Dendritic cell treated with granulocyte-macrophage colony-stimulating factor and Interleukin-4, amounts not matched to agents 40 ng/mL and 50 ng/mL, for 4 days (primary cell): ENCODE data around the gene DLG5.

Experiments used
- H3K27ac Mint-ChIP-seq: one replicate; pipeline ENCODE4 v1.8.0; 2022; ENCODE audit warnings: mild to moderate bottlenecking, mixed read lengths
- H3K27me3 Mint-ChIP-seq: one replicate; pipeline ENCODE4 v1.8.0; 2022; ENCODE audit warnings: mild to moderate bottlenecking, mixed read lengths
- H3K36me3 Mint-ChIP-seq: one replicate; pipeline ENCODE4 v1.8.0; 2022; ENCODE audit warnings: low read depth, mixed read lengths
- H3K4me1 Mint-ChIP-seq: one replicate; pipeline ENCODE4 v1.8.0; 2022; ENCODE audit warnings: low read depth, mixed read lengths
- H3K4me3 Mint-ChIP-seq: one replicate; pipeline ENCODE4 v1.8.0; 2022; ENCODE audit warnings: mild to moderate bottlenecking, moderate library complexity, mixed read lengths
- H3K9me3 Mint-ChIP-seq: one replicate; pipeline ENCODE4 v1.8.0; 2022; ENCODE audit warnings: mixed read lengths
- intact Hi-C: fragments of 100-400 bp; cut with micrococcal nuclease; formaldehyde crosslinking; loops from one replicate; pipeline ENCODE4 v1.15.0; 2022

The DLG5 gene

GRCh38 chr10:77962350-77963146 lies 36.0 kb upstream of the DLG5 start:
- H3K27me3 Mint-ChIP-seq, result peaks cover 2% of the 10 kb centered on the region
- no peak overlapping the region for H3K4me3 Mint-ChIP-seq
- intact Hi-C loops, result no loop called here
- no peaks in the 10 kb centered on the region for H3K36me3 Mint-ChIP-seq
- no peaks in the 10 kb centered on the region for H3K4me1 Mint-ChIP-seq
- peaks cover 9% of the 10 kb centered on the region for H3K9me3 Mint-ChIP-seq
- no peak overlapping the region for H3K27ac Mint-ChIP-seq

GRCh38 chr10:77961668-77962067 lies 35.1 kb upstream of the DLG5 start:
- intact Hi-C loops, result no loop called here
- no peak overlapping the region for H3K4me3 Mint-ChIP-seq
- no peaks in the 10 kb centered on the region for H3K36me3 Mint-ChIP-seq
- no peak overlapping the region for H3K27ac Mint-ChIP-seq
- H3K9me3 Mint-ChIP-seq, result peaks cover 9% of the 10 kb centered on the region
- H3K27me3 Mint-ChIP-seq, result peaks cover 3% of the 10 kb centered on the region
- H3K4me1 Mint-ChIP-seq, result no peaks in the 10 kb centered on the region

GRCh38 chr10:77960829-77961329 lies 34.3 kb upstream of the DLG5 start:
- Mint-ChIP-seq H3K27ac (no peak overlapping the region), H3K4me3 (no peak overlapping the region), H3K9me3 (peaks cover 9% of the 10 kb centered on the region), H3K4me1 (no peaks in the 10 kb centered on the region), H3K27me3 (peaks cover 1% of the 10 kb centered on the region), H3K36me3 (no peaks in the 10 kb centered on the region)
- intact Hi-C loops, result no loop called here

- no peak overlapping the region for H3K4me3 Mint-ChIP-seq
- no peaks in the 10 kb centered on the region for H3K36me3 Mint-ChIP-seq
- intact Hi-C loops, result no loop called here
- no peak overlapping the region for H3K27ac Mint-ChIP-seq
- peaks cover 1% of the 10 kb centered on the region for H3K27me3 Mint-ChIP-seq
- peaks cover 9% of the 10 kb centered on the region for H3K9me3 Mint-ChIP-seq
- H3K4me1 Mint-ChIP-seq, result no peaks in the 10 kb centered on the region
Observed at GRCh38 chr10:77959887-77960455, 33.4 kb upstream of the DLG5 start.

- Mint-ChIP-seq H3K4me1 (no peaks in the 10 kb centered on the region), H3K27me3 (peaks cover 3% of the 10 kb centered on the region), H3K9me3 (peaks cover 8% of the 10 kb centered on the region), H3K4me3 (no peak overlapping the region), H3K36me3 (no peaks in the 10 kb centered on the region), H3K27ac (no peak overlapping the region)
- intact Hi-C loops, result no loop called here
Observed at GRCh38 chr10:77959384-77959783, 32.8 kb upstream of the DLG5 start.

GRCh38 chr10:77955136-77955535 lies 28.6 kb upstream of the DLG5 start:
- H3K27me3 Mint-ChIP-seq, result peaks cover 3% of the 10 kb centered on the region
- intact Hi-C loops, result no loop called here
- no peaks in the 10 kb centered on the region for H3K4me1 Mint-ChIP-seq
- no peak overlapping the region for H3K27ac Mint-ChIP-seq
- no peaks in the 10 kb centered on the region for H3K36me3 Mint-ChIP-seq
- H3K9me3 Mint-ChIP-seq, result peaks cover 28% of the 10 kb centered on the region
- no peak overlapping the region for H3K4me3 Mint-ChIP-seq

GRCh38 chr10:77949167-77949566 lies 22.6 kb upstream of the DLG5 start:
- no peak overlapping the region for H3K27ac Mint-ChIP-seq
- intact Hi-C loops, result no loop called here
- H3K27me3 Mint-ChIP-seq, result peaks cover 6% of the 10 kb centered on the region
- no peak overlapping the region for H3K4me3 Mint-ChIP-seq
- H3K4me1 Mint-ChIP-seq, result no peaks in the 10 kb centered on the region
- H3K36me3 Mint-ChIP-seq, result no peaks in the 10 kb centered on the region
- peaks cover 30% of the 10 kb centered on the region for H3K9me3 Mint-ChIP-seq

- no peak overlapping the region for H3K4me3 Mint-ChIP-seq
- H3K9me3 Mint-ChIP-seq, result peaks cover 11% of the 10 kb centered on the region
Observed at GRCh38 chr10:77946084-77946483, 19.5 kb upstream of the DLG5 start.

GRCh38 chr10:77944519-77944918 lies 18.0 kb upstream of the DLG5 start:
- H3K4me1 Mint-ChIP-seq, result no peaks in the 10 kb centered on the region
- H3K36me3 Mint-ChIP-seq, result no peaks in the 10 kb centered on the region
- no peak overlapping the region for H3K27ac Mint-ChIP-seq
- no peaks in the 10 kb centered on the region for H3K9me3 Mint-ChIP-seq
- H3K4me3 Mint-ChIP-seq, result no peak overlapping the region
- intact Hi-C loops, result no loop called here
- peaks cover 3% of the 10 kb centered on the region for H3K27me3 Mint-ChIP-seq

More at GRCh38 chr10:77946084-77946483, 19.5 kb upstream of the DLG5 start:
- Mint-ChIP-seq H3K27ac (no peak overlapping the region), H3K27me3 (peaks cover 6% of the 10 kb centered on the region), H3K4me1 (no peaks in the 10 kb centered on the region), H3K36me3 (no peaks in the 10 kb centered on the region)
- intact Hi-C loops, result no loop called here

- H3K27me3 Mint-ChIP-seq, result no peaks in the 10 kb centered on the region
- no peak overlapping the region for H3K4me3 Mint-ChIP-seq
- no peaks in the 10 kb centered on the region for H3K4me1 Mint-ChIP-seq
- no peak overlapping the region for H3K27ac Mint-ChIP-seq
- no peaks in the 10 kb centered on the region for H3K36me3 Mint-ChIP-seq
- no peaks in the 10 kb centered on the region for H3K9me3 Mint-ChIP-seq
- intact Hi-C loops, result no loop called here
Observed at GRCh38 chr10:77943121-77943901, 16.8 kb upstream of the DLG5 start.

- H3K4me1 Mint-ChIP-seq, result no peaks in the 10 kb centered on the region
- no peak overlapping the region for H3K27ac Mint-ChIP-seq
- no peaks in the 10 kb centered on the region for H3K36me3 Mint-ChIP-seq
- no peaks in the 10 kb centered on the region for H3K9me3 Mint-ChIP-seq
- intact Hi-C loops, result no loop called here
- H3K27me3 Mint-ChIP-seq, result no peaks in the 10 kb centered on the region
- H3K4me3 Mint-ChIP-seq, result no peak overlapping the region
Observed at GRCh38 chr10:77941790-77942189, 15.2 kb upstream of the DLG5 start.

- Mint-ChIP-seq H3K27ac (no peak overlapping the region), H3K9me3 (no peaks in the 10 kb centered on the region)
Observed at GRCh38 chr10:77940627-77941026, 14.1 kb upstream of the DLG5 start.

GRCh38 chr10:77940225-77940624 lies 13.7 kb upstream of the DLG5 start:
- no peaks in the 10 kb centered on the region for H3K9me3 Mint-ChIP-seq
- H3K4me1 Mint-ChIP-seq, result no peaks in the 10 kb centered on the region
- intact Hi-C loops, result no loop called here
- no peaks in the 10 kb centered on the region for H3K36me3 Mint-ChIP-seq
- H3K4me3 Mint-ChIP-seq, result no peak overlapping the region
- no peaks in the 10 kb centered on the region for H3K27me3 Mint-ChIP-seq
- H3K27ac Mint-ChIP-seq, result no peak overlapping the region

More at GRCh38 chr10:77940627-77941026, 14.1 kb upstream of the DLG5 start:
- no peaks in the 10 kb centered on the region for H3K36me3 Mint-ChIP-seq
- no peak overlapping the region for H3K4me3 Mint-ChIP-seq
- no peaks in the 10 kb centered on the region for H3K4me1 Mint-ChIP-seq
- no peaks in the 10 kb centered on the region for H3K27me3 Mint-ChIP-seq
- intact Hi-C loops, result no loop called here

GRCh38 chr10:77939561-77940001 lies 13.0 kb upstream of the DLG5 start:
- Mint-ChIP-seq H3K4me3 (no peak overlapping the region), H3K9me3 (no peaks in the 10 kb centered on the region), H3K4me1 (no peaks in the 10 kb centered on the region), H3K27me3 (no peaks in the 10 kb centered on the region), H3K36me3 (no peaks in the 10 kb centered on the region), H3K27ac (no peak overlapping the region)
- intact Hi-C loops, result no loop called here
